Thoracic aorta (tissue), 2 donors: Measurements from ENCODE around the gene OMA1. TPM values are rescaled to one million over a fixed set of nuclear protein-coding genes. Genes with fewer than 3 reads are reported as not detected.

Experiments used
- ATAC-seq: fragments of 150-250 bp; one replicate; pipeline ENCODE4 v1.8.0; 2017; ENCODE audit warnings: low read depth; ENCODE audit not compliant: insufficient number of reproducible peaks, low FRiP score
- DNase-seq: peaks from one replicate; pipeline ENCODE4 v3.0.0-alpha.2; 2020; ENCODE audit warnings: low spot score
- H3K27ac ChIP-seq, 2 donors: fragments of 200-600 bp; sonication (generic); 1 replicate in 1 of 2; 2 replicates in 1 of 2; pipeline ENCODE4 v1.5.1; 2016; ENCODE audit warnings: mild to moderate bottlenecking in 2 of 2, moderate library complexity in 2 of 2
- H3K27me3 ChIP-seq: fragments of 200-600 bp; sonication (generic); replicated peaks from 2 replicates; pipeline ENCODE4 v1.6.0; 2016; ENCODE audit warnings: mild to moderate bottlenecking; ENCODE audit not compliant: insufficient read depth
- H3K36me3 ChIP-seq: fragments of 200-600 bp; sonication (generic); one replicate; pipeline ENCODE4 v1.5.1; 2016
- H3K4me1 ChIP-seq, 2 donors: fragments of 200-600 bp; sonication (generic); 1 replicate in 1 of 2; 2 replicates in 1 of 2; pipeline versions ENCODE4 v1.5.1 to v1.6.0; 2016; ENCODE audit warnings: low read depth in 2 of 2, mild to moderate bottlenecking in 1 of 2; ENCODE audit not compliant: control insufficient read depth in 1 of 2
- H3K4me3 ChIP-seq: fragments of 200-600 bp; sonication (generic); 2 replicates; pipeline ENCODE4 v1.5.1; 2016; ENCODE audit warnings: mild to moderate bottlenecking
- H3K9me3 ChIP-seq: fragments of 200-600 bp; sonication (generic); 2 replicates; pipeline ENCODE4 v1.5.1; 2016
- total RNA-seq, 2 donors: library from RNA; depleted of rRNA; stranded (reverse); fragments of >200 nt; gene quantifications; one replicate each; pipeline versions ENCODE4 v1.1.0 to v1.2.3, GENCODE V29; 2016
- TF ChIP-seq, protein P1 (sequence below): fragments of 200-600 bp; sonication (generic); IDR thresholded peaks from one replicate; pipeline ENCODE4 v1.5.1; 2019; ENCODE audit warnings: antibody characterized with exemption

The OMA1 gene
- 10 to 100 TPM; 20.4 to 42.4 TPM for total RNA-seq

DNA sequence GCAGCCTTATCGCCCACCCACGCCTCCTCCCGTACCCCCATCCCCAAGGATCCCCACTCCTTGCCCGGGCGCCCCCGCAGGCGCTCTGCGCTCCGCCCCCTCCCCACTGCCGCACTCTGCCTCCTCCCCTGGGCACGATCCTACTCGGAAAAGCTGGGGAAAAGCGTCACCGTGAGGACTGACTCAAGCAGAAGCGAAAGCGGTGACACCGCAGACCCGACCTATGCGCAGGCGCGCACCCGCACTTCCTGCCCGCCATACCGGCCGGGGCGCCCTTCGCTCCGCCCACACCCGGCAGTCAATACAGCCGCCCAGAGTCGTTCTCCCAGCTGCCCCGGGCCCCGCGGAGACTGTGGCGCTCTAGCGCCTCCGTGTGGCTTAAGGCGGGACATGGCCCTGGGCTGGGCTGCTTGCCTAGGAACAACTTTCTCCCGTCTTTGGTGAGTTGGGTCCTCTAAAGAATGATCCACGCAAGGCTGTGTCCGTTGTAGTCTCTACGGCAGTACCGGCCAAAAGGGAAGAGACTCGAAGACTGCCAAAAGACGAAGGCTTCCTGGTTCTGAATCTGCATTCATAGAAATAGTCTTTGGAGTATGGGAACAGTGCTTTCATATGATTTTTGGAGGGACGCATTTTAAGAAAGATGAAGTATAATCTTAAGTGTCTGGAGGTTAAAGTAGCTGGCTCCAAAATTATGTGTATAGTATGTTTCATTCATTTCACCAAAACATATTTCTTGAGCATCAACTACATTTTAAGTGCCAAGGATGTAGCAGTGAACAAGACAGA is at the start of gene OMA1:
TSS of gene OMA1 (minus strand) at position 207 of the 789 bp plus-strand sequence. CDS start 7,432 bp downstream, outside the sequence.
- peak within 1 kb of the TSS; percentile 88 to 97 for H3K27ac ChIP-seq
- peaks cover 9 to 15% of the 10 kb centered on the region in 2 donors for H3K4me1 ChIP-seq
- ATAC-seq (peak; percentile 98), DNase-seq (peak; percentile 92)
- H3K9me3 ChIP-seq = no peaks in the 10 kb centered on the region
- peak within 1 kb of the TSS; percentile 79 for H3K4me3 ChIP-seq
- no peaks in the 10 kb centered on the region for H3K27me3 ChIP-seq
- TF ChIP-seq, protein P1, sequence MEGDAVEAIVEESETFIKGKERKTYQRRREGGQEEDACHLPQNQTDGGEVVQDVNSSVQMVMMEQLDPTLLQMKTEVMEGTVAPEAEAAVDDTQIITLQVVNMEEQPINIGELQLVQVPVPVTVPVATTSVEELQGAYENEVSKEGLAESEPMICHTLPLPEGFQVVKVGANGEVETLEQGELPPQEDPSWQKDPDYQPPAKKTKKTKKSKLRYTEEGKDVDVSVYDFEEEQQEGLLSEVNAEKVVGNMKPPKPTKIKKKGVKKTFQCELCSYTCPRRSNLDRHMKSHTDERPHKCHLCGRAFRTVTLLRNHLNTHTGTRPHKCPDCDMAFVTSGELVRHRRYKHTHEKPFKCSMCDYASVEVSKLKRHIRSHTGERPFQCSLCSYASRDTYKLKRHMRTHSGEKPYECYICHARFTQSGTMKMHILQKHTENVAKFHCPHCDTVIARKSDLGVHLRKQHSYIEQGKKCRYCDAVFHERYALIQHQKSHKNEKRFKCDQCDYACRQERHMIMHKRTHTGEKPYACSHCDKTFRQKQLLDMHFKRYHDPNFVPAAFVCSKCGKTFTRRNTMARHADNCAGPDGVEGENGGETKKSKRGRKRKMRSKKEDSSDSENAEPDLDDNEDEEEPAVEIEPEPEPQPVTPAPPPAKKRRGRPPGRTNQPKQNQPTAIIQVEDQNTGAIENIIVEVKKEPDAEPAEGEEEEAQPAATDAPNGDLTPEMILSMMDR = peak; percentile 96
- H3K36me3 ChIP-seq = no peaks in the 10 kb centered on the region

DNA sequence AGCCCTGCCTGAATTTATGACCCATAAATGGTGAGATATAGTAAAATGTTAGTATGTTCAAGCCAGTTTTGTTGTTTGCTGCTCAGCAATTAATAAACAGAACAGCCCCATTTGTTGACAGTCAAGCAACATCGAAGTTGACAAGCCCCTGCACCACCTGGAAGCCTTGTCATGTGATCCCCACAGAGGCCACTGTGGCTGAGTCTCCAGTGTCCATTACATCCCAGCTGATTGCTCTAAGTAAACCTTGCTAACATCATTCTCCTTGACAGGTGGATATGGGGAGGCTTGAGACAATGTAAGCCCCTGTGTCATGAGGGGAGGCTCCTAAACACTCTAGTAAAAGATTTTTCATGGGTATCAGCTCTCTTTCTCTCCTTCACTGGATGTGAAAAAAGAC is 48.0 kb upstream of the OMA1 start:
- Histone ChIP-seq H3K27me3 (no peaks in the 10 kb centered on the region), H3K4me3 (no peak overlapping the region), H3K4me1 (peaks cover 13 to 24% of the 10 kb centered on the region in 2 donors), H3K27ac (no peak overlapping the region), H3K36me3 (no peaks in the 10 kb centered on the region), H3K9me3 (no peaks in the 10 kb centered on the region)
- ATAC-seq (no peak), DNase-seq (no peak)
- TF ChIP-seq, protein P1 = no peak

DNA sequence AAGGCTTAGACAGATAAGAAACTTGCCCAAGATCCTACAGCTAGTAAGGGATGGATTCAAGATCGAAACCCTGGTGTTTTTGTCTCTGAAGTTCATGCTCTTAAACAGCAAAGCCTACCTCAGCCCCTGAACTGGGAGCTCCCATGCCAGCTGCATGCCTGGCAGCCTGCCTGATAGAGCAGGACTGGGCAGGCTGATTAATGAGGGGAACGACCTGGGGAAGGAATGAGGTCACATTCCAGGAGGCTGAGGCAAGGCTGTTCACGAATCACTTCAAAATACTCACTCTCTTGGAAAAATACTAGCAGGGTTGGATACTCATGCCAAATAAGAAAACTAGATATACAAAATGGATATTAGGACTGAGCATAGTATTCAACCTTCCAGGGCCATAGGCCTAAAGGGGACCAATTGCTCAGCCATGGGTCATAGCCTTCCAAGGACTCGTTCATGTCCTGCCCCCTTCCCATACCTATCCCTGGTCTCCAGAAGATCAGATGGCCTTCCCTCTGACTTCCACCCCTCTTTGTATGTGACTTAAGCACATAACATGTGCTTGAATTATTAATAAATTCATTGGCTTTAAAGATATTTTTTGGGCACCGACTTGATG is 46.1 kb upstream of the OMA1 start:
- ATAC-seq = peak; percentile 93
- DNase-seq = peak; percentile 57
- Histone ChIP-seq H3K4me1 (peaks cover 13 to 24% of the 10 kb centered on the region in 2 donors), H3K9me3 (no peaks in the 10 kb centered on the region), H3K36me3 (no peaks in the 10 kb centered on the region), H3K4me3 (peak overlapping the region; percentile 7), H3K27ac (peak overlapping the region; percentile 74 to 85), H3K27me3 (no peaks in the 10 kb centered on the region)
- TF ChIP-seq, protein P1 = no peak

DNA sequence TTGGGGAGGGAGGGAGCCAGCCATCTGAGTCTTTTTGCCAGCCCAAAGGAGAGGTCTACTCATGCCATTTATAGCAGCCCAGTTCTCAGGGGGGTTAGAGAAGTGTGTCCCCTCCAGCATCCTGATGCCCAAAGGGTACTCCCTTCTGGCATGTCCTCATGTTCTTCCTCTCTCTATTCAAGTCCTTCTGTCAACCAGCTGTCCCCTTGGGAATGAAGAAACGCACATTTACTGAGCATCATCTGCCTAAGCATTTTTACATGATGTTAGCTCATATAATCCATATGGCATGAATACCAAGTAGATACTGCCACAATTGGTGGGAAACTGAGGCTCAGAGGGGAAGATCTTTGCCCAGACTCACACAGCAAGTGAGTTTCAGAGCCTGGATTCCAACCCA is 45.3 kb upstream of the OMA1 start:
- Histone ChIP-seq H3K36me3 (no peaks in the 10 kb centered on the region), H3K4me1 (peaks cover 13 to 24% of the 10 kb centered on the region in 2 donors), H3K9me3 (no peaks in the 10 kb centered on the region), H3K4me3 (no peak overlapping the region), H3K27me3 (no peaks in the 10 kb centered on the region), H3K27ac (peak overlapping the region; percentile 74 to 85)
- TF ChIP-seq, protein P1 = no peak
- ATAC-seq (no peak), DNase-seq (no peak)

DNA sequence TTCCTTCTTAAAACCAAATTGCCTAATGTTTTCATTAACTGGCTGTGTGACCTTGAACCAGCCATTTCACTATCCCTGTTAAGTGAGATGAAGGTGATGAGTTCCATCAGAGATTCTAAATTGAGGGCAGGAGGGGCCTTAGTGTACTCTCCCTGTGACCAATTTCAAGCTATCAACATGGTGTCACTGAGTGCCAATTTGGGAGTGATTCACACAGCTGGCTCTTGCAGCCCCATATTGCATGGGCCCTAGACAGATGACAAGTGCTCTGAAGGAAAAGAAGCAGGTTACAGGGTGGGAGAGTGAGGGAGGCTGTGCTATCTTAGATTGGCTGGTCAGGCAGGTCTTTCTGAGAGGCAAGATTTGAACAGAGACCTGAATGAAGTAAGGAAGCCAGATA is 43.5 kb upstream of the OMA1 start:
- H3K36me3 ChIP-seq = no peaks in the 10 kb centered on the region
- no peaks in the 10 kb centered on the region for H3K9me3 ChIP-seq
- no peaks in the 10 kb centered on the region for H3K27me3 ChIP-seq
- TF ChIP-seq, protein P1 = no peak
- DNase-seq (no peak), ATAC-seq (no peak)
- H3K4me1 ChIP-seq = peaks cover 22 to 33% of the 10 kb centered on the region in 2 donors
- no peak overlapping the region for H3K4me3 ChIP-seq
- H3K27ac ChIP-seq = peak overlapping the region in 1 of 2 donors; percentile 1
